ENCODE data around the gene ABI2.

GRCh38 chr2:203407496-203407895 is 79.3 kb downstream of the ABI2 start:
- TF ChIP-seq POLR2AphosphoS5 (IDR thresholded peaks at IDR 0.05; ENCODE audit: insufficient read depth in 1 of 2, low read depth in 1 of 2) (no peak), POLR2A (IDR thresholded peaks at IDR 0.05) (no peak)

All from vagina (tissue), 2 donors.